H9 (cell line): ENCODE data around the gene YES1. TPM values are rescaled to one million over a fixed set of nuclear protein-coding genes. Genes with fewer than 3 reads are reported as not detected.
A peak's percentile ranks its signal among the peaks of the same experiment; 100 is the strongest.

Experiments used
- DNase-seq: peaks from one replicate; pipeline ENCODE4 v3.0.0-alpha.2; 2017
- H2AFZ ChIP-seq: one replicate; pipeline ENCODE4 v1.6.1; 2013; ENCODE audit warnings: mild to moderate bottlenecking, low read length, control low read depth, moderate library complexity
- H2AK5ac ChIP-seq: 2 replicates; pipeline ENCODE4 v1.6.1; 2013; ENCODE audit warnings: low read length, control low read depth, mixed read lengths; ENCODE audit not compliant: insufficient read length
- H2BK120ac ChIP-seq: one replicate; pipeline ENCODE4 v1.6.1; 2013; ENCODE audit warnings: low read depth, mild to moderate bottlenecking, low read length, control low read depth, inconsistent platforms; ENCODE audit not compliant: poor library complexity, severe bottlenecking
- H2BK12ac ChIP-seq: 2 replicates; pipeline ENCODE4 v1.6.1; 2013; ENCODE audit warnings: low read length, control low read depth, mixed read lengths, low read depth; ENCODE audit not compliant: insufficient read length
- H2BK15ac ChIP-seq: 2 replicates; pipeline ENCODE4 v1.6.1; 2013; ENCODE audit warnings: low read depth, low read length, control low read depth
- H2BK20ac ChIP-seq: one replicate; pipeline ENCODE4 v1.6.1; 2013; ENCODE audit warnings: low read depth, mild to moderate bottlenecking, low read length, control low read depth, inconsistent platforms; ENCODE audit not compliant: poor library complexity, severe bottlenecking
- H2BK5ac ChIP-seq: 2 replicates; pipeline ENCODE4 v1.6.1; 2013; ENCODE audit warnings: low read length, control low read depth, mixed read lengths; ENCODE audit not compliant: insufficient read length
- H3K14ac ChIP-seq: 2 replicates; pipeline ENCODE4 v1.6.1; 2013; ENCODE audit warnings: low read length, control low read depth; ENCODE audit not compliant: insufficient read depth
- H3K18ac ChIP-seq: 2 replicates; pipeline ENCODE4 v1.6.1; 2013; ENCODE audit warnings: low read depth, mild to moderate bottlenecking, mixed read lengths, low read length, control low read depth; ENCODE audit not compliant: insufficient read length
- H3K23ac ChIP-seq: 2 replicates; pipeline ENCODE4 v1.6.1; 2013; ENCODE audit warnings: low read length, control low read depth, mixed read lengths, low read depth; ENCODE audit not compliant: insufficient read length
- H3K23me2 ChIP-seq: 2 replicates; pipeline ENCODE4 v1.6.1; 2013; ENCODE audit warnings: low read depth, mild to moderate bottlenecking, mixed read lengths, low read length, control low read depth; ENCODE audit not compliant: insufficient read length, poor library complexity, severe bottlenecking
- H3K27ac ChIP-seq: 2 replicates; pipeline ENCODE4 v1.5.1; 2013; ENCODE audit warnings: low read length, control low read depth, mixed read lengths, low read depth; ENCODE audit not compliant: insufficient read length
- H3K27me3 ChIP-seq: 2 replicates; pipeline ENCODE4 v1.6.1; 2013; ENCODE audit warnings: low read length, control low read depth, inconsistent platforms; ENCODE audit not compliant: insufficient read depth
- H3K4ac ChIP-seq: 2 replicates; pipeline ENCODE4 v1.6.1; 2013; ENCODE audit warnings: low read depth, mild to moderate bottlenecking, control low read depth, inconsistent platforms, low read length, moderate library complexity
- H3K4me1 ChIP-seq: 2 replicates; pipeline ENCODE4 v1.6.1; 2013; ENCODE audit warnings: low read length, control low read depth, inconsistent platforms; ENCODE audit not compliant: insufficient read depth
- H3K4me2 ChIP-seq: 2 replicates; pipeline ENCODE4 v1.6.1; 2013; ENCODE audit warnings: low read length, control low read depth, mixed read lengths; ENCODE audit not compliant: insufficient read length, insufficient read depth
- H3K56ac ChIP-seq: 2 replicates; pipeline ENCODE4 v1.6.1; 2013; ENCODE audit warnings: low read depth, mild to moderate bottlenecking, mixed read lengths, low read length, control low read depth; ENCODE audit not compliant: insufficient read length
- H3K79me1 ChIP-seq: 2 replicates; pipeline ENCODE4 v1.6.1; 2013; ENCODE audit warnings: low read depth, mild to moderate bottlenecking, moderate library complexity, low read length, control low read depth, inconsistent platforms; ENCODE audit not compliant: insufficient read depth, poor library complexity, severe bottlenecking
- H3K79me2 ChIP-seq: 2 replicates; pipeline ENCODE4 v1.6.1; 2013; ENCODE audit warnings: low read length, control low read depth, inconsistent platforms; ENCODE audit not compliant: insufficient read depth
- H3K9ac ChIP-seq: 2 replicates; pipeline ENCODE4 v1.6.1; 2013; ENCODE audit warnings: low read length, control low read depth, mixed read lengths; ENCODE audit not compliant: insufficient read length; ENCODE audit errors: extremely low read depth
- H3K9me3 ChIP-seq: one replicate; pipeline ENCODE4 v1.6.1; 2013; ENCODE audit warnings: low read depth, low read length, inconsistent platforms; ENCODE audit not compliant: control insufficient read depth
- H3T11ph ChIP-seq: one replicate; pipeline ENCODE4 v1.6.1; 2013; ENCODE audit warnings: mild to moderate bottlenecking, low read length, control low read depth, inconsistent platforms
- H4K20me1 ChIP-seq: one replicate; pipeline ENCODE4 v1.6.1; 2013; ENCODE audit not compliant: control insufficient read depth, insufficient read length, insufficient read depth
- H4K5ac ChIP-seq: 2 replicates; pipeline ENCODE4 v1.6.1; 2013; ENCODE audit warnings: low read depth, mild to moderate bottlenecking, mixed read lengths, low read length, control low read depth; ENCODE audit not compliant: insufficient read length
- H4K8ac ChIP-seq: replicated peaks from 2 replicates; pipeline ENCODE4 v1.6.1; 2013; ENCODE audit warnings: low read length, control low read depth, mixed read lengths, low read depth; ENCODE audit not compliant: insufficient read length
- H4K91ac ChIP-seq: 2 replicates; pipeline ENCODE4 v1.6.1; 2013; ENCODE audit warnings: low read depth, mild to moderate bottlenecking, moderate library complexity, mixed read lengths, low read length, control low read depth; ENCODE audit not compliant: insufficient read length
- H3K27ac Mint-ChIP-seq, 3 experiments: 2 replicates in 2 of 3; 3 replicates in 1 of 3; pipeline ENCODE4 v1.8.0; 2020 to 2021; ENCODE audit warnings: mixed read lengths in 3 of 3, mild to moderate bottlenecking in 1 of 3, moderate library complexity in 1 of 3
- H3K27me3 Mint-ChIP-seq: 2 replicates; pipeline ENCODE4 v1.8.0; 2021; ENCODE audit warnings: low read depth, mild to moderate bottlenecking, moderate library complexity, mixed read lengths
- H3K36me3 Mint-ChIP-seq, 3 experiments: 2 replicates in 2 of 3; 3 replicates in 1 of 3; pipeline ENCODE4 v1.8.0; 2020 to 2021; ENCODE audit warnings: low read depth in 3 of 3, mixed read lengths in 3 of 3; ENCODE audit not compliant: insufficient read depth in 1 of 3
- H3K4me1 Mint-ChIP-seq, 2 experiments: 2 replicates each; pipeline ENCODE4 v1.8.0; 2020; ENCODE audit warnings: mixed read lengths in 2 of 2
- H3K4me3 Mint-ChIP-seq, 2 experiments: 2 replicates in 1 of 2; 3 replicates in 1 of 2; pipeline ENCODE4 v1.8.0; 2020 to 2021; ENCODE audit warnings: mild to moderate bottlenecking in 2 of 2, mixed read lengths in 2 of 2, moderate library complexity in 1 of 2
- H3K9me3 Mint-ChIP-seq, 2 experiments: 2 replicates in 1 of 2; 3 replicates in 1 of 2; pipeline ENCODE4 v1.8.0; 2020; ENCODE audit warnings: mild to moderate bottlenecking in 2 of 2, mixed read lengths in 2 of 2, moderate library complexity in 1 of 2
- CTCF ChIP-seq: fragments of 200-600 bp; sonication (generic); conservative IDR thresholded peaks from 3 replicates; pipeline ENCODE4 v1.8.0; 2021; ENCODE audit warnings: antibody characterized with exemption, mild to moderate bottlenecking
- WGBS: extraction: QIAGEN DNeasy Blood & Tissue Kit; methylation state at CpG from one replicate; pipeline ENCODE4 v1.1.7; 2013; ENCODE audit warnings: missing lambda C conversion rate, low lambda C conversion rate, mixed read lengths; ENCODE audit not compliant: insufficient read length; ENCODE audit errors: extremely low coverage; 5-methylcytosine and 5-hydroxymethylcytosine counted together
- total RNA-seq: library from RNA; stranded (reverse); gene quantifications from 2 replicates; pipeline ENCODE4 v1.2.1, GENCODE V29; 2021

The YES1 gene
- total RNA-seq, 1 experiment from 2014 or later: 86.9 TPM

GRCh38 chr18:808502-808901, 3.5 kb downstream of the YES1 start:
- Histone ChIP-seq H2AFZ (no peak overlapping the region), H3K9ac (no peak overlapping the region), H4K5ac (no peak overlapping the region), H3K27me3 (no peaks in the 10 kb centered on the region), H2BK15ac (no peak overlapping the region), H2BK5ac (no peak overlapping the region), H3K14ac (no peak overlapping the region), H3K79me2 (peaks cover 41% of the 10 kb centered on the region; the same call in 1 of the 2 replicates), H4K20me1 (no peaks in the 10 kb centered on the region), H3K4me2 (no peak overlapping the region), H3K23ac (no peak overlapping the region), H3K56ac (no peak overlapping the region), H2BK12ac (no peak overlapping the region), H2BK120ac (no peak overlapping the region), H3K18ac (no peak overlapping the region), H4K91ac (no peak overlapping the region), H3K27ac (no peak overlapping the region), H3T11ph (no peak overlapping the region), H3K4me1 (no peaks in the 10 kb centered on the region), H2BK20ac (no peak overlapping the region), H3K23me2 (peaks cover 12% of the 10 kb centered on the region), H4K8ac (no peak overlapping the region), H2AK5ac (no peak overlapping the region), H3K79me1 (peaks cover under 1% of the 10 kb centered on the region), H3K4ac (no peak overlapping the region), H3K9me3 (no peaks in the 10 kb centered on the region)
- TF ChIP-seq CTCF: no peak
- H3K9me3 Mint-ChIP-seq: no peaks in the 10 kb centered on the region
- H3K27me3 Mint-ChIP-seq: no peaks in the 10 kb centered on the region
- no peak overlapping the region for H3K4me3 Mint-ChIP-seq
- H3K4me1 Mint-ChIP-seq: peaks cover 27 to 39% of the 10 kb centered on the region in 2 experiments
- DNase-seq: no peak
- no CpG with 5 or more reads among the region's 2 CpGs for WGBS
- H3K36me3 Mint-ChIP-seq: no peaks in the 10 kb centered on the region; a peak in 2 of 7 replicates
- H3K27ac Mint-ChIP-seq: 0 out of 7 replicates have a peak overlapping the region, but pooled peaks of 1 of the 3 experiments have one; percentile 15
